ENCODE data around the gene WBP2NL.

WBP2NL gene

GRCh38 chr22:42076764-42077485, 78.3 kb downstream of the WBP2NL start:
- Histone ChIP-seq H3K4me3 (ENCODE audit: low read depth, low read length) (no peak overlapping the region), H3K4me2 (ENCODE audit: low read length) (no peak overlapping the region), H2AFZ (no peak overlapping the region), H3K27ac (no peak overlapping the region), H3K9me3 (ENCODE audit: control insufficient read depth, low read length) (no peaks in the 10 kb centered on the region), H3K36me3 (ENCODE audit: control insufficient read depth, insufficient read depth, low read length) (no peaks in the 10 kb centered on the region), H3K79me2 (no peaks in the 10 kb centered on the region), H3K9ac (no peak overlapping the region), H3K27me3 (ENCODE audit: control insufficient read depth, insufficient read depth, low read length) (no peaks in the 10 kb centered on the region), H3K4me1 (no peaks in the 10 kb centered on the region)
- TF ChIP-seq, protein P1, sequence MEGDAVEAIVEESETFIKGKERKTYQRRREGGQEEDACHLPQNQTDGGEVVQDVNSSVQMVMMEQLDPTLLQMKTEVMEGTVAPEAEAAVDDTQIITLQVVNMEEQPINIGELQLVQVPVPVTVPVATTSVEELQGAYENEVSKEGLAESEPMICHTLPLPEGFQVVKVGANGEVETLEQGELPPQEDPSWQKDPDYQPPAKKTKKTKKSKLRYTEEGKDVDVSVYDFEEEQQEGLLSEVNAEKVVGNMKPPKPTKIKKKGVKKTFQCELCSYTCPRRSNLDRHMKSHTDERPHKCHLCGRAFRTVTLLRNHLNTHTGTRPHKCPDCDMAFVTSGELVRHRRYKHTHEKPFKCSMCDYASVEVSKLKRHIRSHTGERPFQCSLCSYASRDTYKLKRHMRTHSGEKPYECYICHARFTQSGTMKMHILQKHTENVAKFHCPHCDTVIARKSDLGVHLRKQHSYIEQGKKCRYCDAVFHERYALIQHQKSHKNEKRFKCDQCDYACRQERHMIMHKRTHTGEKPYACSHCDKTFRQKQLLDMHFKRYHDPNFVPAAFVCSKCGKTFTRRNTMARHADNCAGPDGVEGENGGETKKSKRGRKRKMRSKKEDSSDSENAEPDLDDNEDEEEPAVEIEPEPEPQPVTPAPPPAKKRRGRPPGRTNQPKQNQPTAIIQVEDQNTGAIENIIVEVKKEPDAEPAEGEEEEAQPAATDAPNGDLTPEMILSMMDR (IDR thresholded peaks at IDR 0.05): no peak

DNA sequence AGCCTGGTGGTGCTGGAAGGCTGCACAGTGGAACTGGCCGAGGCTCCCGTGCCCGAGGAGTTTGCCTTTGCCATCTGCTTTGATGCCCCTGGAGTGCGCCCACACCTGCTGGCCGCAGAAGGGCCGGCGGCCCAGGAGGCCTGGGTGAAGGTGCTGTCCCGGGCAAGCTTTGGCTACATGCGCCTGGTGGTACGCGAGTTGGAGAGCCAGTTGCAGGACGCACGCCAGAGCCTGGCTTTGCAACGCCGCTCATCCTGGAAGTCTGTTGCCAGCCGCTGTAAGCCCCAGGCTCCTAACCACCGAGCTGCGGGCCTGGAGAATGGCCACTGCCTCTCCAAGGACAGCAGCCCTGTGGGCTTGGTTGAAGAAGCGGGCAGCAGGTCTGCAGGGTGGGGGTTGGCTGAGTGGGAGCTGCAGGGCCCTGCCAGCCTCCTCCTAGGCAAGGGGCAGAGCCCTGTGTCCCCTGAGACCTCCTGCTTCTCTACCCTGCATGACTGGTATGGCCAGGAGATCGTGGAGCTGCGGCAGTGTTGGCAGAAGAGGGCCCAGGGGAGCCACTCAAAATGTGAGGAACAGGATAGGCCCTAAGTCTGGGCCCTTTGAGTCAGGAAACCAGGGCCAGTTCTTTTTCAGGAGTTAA, 79.0 kb downstream of the WBP2NL start:
- peaks cover under 1% of the 10 kb centered on the region for H3K79me2 ChIP-seq
- H3K36me3 ChIP-seq (ENCODE audit: control insufficient read depth, insufficient read depth, low read length): no peaks in the 10 kb centered on the region
- H3K4me1 ChIP-seq: no peaks in the 10 kb centered on the region
- H3K27me3 ChIP-seq (ENCODE audit: control insufficient read depth, insufficient read depth, low read length): no peaks in the 10 kb centered on the region
- H3K4me3 ChIP-seq (ENCODE audit: low read depth, low read length): no peak overlapping the region
- no peak overlapping the region for H3K9ac ChIP-seq
- TF ChIP-seq, protein P1 (IDR thresholded peaks at IDR 0.05): no peak
- H3K27ac ChIP-seq: no peak overlapping the region
- H2AFZ ChIP-seq: no peak overlapping the region
- H3K4me2 ChIP-seq (ENCODE audit: low read length): no peak overlapping the region
- H3K9me3 ChIP-seq (ENCODE audit: control insufficient read depth, low read length): no peaks in the 10 kb centered on the region
